IPS-NIHi7 (cell line): ENCODE results near the gene IZUMO2.
"Not testable (repeated sequence)": the region's sequence is repeated elsewhere in the genome, so short reads cannot be mapped to it uniquely, and the experiment has no call there.

Experiments
- DNase-seq: peaks from one replicate; pipeline ENCODE4 v3.0.0; 2012; ENCODE audit warnings: mixed read lengths; ENCODE audit errors: extremely low spot score

The IZUMO2 gene

GRCh38 chr19:50184196-50184595 is 21.1 kb upstream of the IZUMO2 start:
- no peak for DNase-seq

GRCh38 chr19:50181121-50181520 is 18.0 kb upstream of the IZUMO2 start:
- DNase-seq: no peak

GRCh38 chr19:50178859-50179537 is 15.9 kb upstream of the IZUMO2 start:
- no peak for DNase-seq

- no peak for DNase-seq
Observed at GRCh38 chr19:50178320-50178719, 15.2 kb upstream of the IZUMO2 start.

GRCh38 chr19:50176775-50177174 is 13.7 kb upstream of the IZUMO2 start:
- no peak for DNase-seq

- DNase-seq: no peak
Observed at GRCh38 chr19:50175924-50176323, 12.8 kb upstream of the IZUMO2 start.

- no peak for DNase-seq
Observed at GRCh38 chr19:50174100-50174793, 11.2 kb upstream of the IZUMO2 start.

GRCh38 chr19:50173127-50173526 is 10.0 kb upstream of the IZUMO2 start:
- no peak for DNase-seq

GRCh38 chr19:50172726-50173125 is 9.6 kb upstream of the IZUMO2 start:
- DNase-seq: no peak

- DNase-seq: no peak
Observed at GRCh38 chr19:50171752-50172151, 8.7 kb upstream of the IZUMO2 start.

GRCh38 chr19:50167314-50167721 is 4.2 kb upstream of the IZUMO2 start:
- no peak for DNase-seq

- DNase-seq: no peak
Observed at GRCh38 chr19:50159078-50159477, 4.0 kb downstream of the IZUMO2 start.

GRCh38 chr19:50158577-50158976 is 4.5 kb downstream of the IZUMO2 start:
- no peak for DNase-seq

GRCh38 chr19:50155520-50156109 is 7.5 kb downstream of the IZUMO2 start:
- peak; percentile 48 for DNase-seq

- no peak for DNase-seq
Observed at GRCh38 chr19:50154529-50154928, 8.6 kb downstream of the IZUMO2 start.

- no peak for DNase-seq
Observed at GRCh38 chr19:50152578-50152977, 10.5 kb downstream of the IZUMO2 start.

GRCh38 chr19:50148528-50148927 is 14.6 kb downstream of the IZUMO2 start:
- DNase-seq: no peak

- peak; percentile 87 for DNase-seq
Observed at GRCh38 chr19:50147462-50148423, 15.3 kb downstream of the IZUMO2 start.

GRCh38 chr19:50141921-50142320 is 21.2 kb downstream of the IZUMO2 start:
- DNase-seq: not testable (repeated sequence)

GRCh38 chr19:50140118-50140845 is 22.8 kb downstream of the IZUMO2 start:
- DNase-seq: not testable (repeated sequence)
